A673 (cell line): ENCODE results near the gene FARP1.

Experiments
- CTCF ChIP-seq: fragments of 300-800, 200-600 bp; sonication (generic); conservative IDR thresholded peaks from 2 replicates; pipeline ENCODE4 v1.5.1; 2017; ENCODE audit warnings: low read depth, mild to moderate bottlenecking, antibody characterized with exemption, low read length, moderate library complexity, mixed read lengths
- EZH2 ChIP-seq: fragments of 200-600 bp; sonication (generic); IDR thresholded peaks from 2 replicates; pipeline ENCODE4 v1.6.1; 2017; ENCODE audit warnings: borderline replicate concordance, low read depth, mild to moderate bottlenecking, mixed read lengths, antibody characterized with exemption, low read length; ENCODE audit not compliant: poor library complexity, severe bottlenecking

- TF ChIP-seq CTCF (no peak), EZH2 (no peak)
These were observed 216.0 kb downstream of the FARP1 start for GRCh38 chr13:98358937-98359336.
